22Rv1 (cell line): Measurements from ENCODE around the gene SLC30A5.

Experiments
- H3K27ac ChIP-seq: fragments of 450-650 bp; 2 replicates; pipeline ENCODE4 v1.5.1; 2017
- ZFX ChIP-seq: fragments of 450-650 bp; IDR thresholded peaks from 2 replicates; pipeline ENCODE4 v1.6.1; 2017; ENCODE audit warnings: antibody characterized with exemption, borderline replicate concordance
- TF ChIP-seq, protein P1 (sequence below): fragments of 450-650 bp; IDR thresholded peaks from 2 replicates; pipeline ENCODE4 v1.5.1; 2017; ENCODE audit warnings: mild to moderate bottlenecking

Gene SLC30A5

DNA sequence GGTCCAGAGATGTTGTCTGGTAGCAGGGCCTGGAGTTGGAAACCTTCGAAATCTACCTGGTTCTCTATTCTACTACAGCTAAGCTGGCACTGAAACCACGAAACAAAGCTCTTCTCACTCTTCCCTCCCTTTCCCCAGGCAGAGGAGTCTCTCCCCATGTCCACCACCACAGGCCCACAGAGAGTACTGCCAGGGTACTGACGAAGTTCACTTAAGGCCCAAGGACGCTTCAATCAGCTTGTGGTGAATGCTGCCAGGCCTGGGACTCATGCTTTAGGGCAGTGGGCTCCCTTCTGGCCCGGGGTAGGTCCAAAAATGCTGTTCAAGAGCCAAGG lies 55.8 kb downstream of the SLC30A5 start:
- TF ChIP-seq, protein P1, sequence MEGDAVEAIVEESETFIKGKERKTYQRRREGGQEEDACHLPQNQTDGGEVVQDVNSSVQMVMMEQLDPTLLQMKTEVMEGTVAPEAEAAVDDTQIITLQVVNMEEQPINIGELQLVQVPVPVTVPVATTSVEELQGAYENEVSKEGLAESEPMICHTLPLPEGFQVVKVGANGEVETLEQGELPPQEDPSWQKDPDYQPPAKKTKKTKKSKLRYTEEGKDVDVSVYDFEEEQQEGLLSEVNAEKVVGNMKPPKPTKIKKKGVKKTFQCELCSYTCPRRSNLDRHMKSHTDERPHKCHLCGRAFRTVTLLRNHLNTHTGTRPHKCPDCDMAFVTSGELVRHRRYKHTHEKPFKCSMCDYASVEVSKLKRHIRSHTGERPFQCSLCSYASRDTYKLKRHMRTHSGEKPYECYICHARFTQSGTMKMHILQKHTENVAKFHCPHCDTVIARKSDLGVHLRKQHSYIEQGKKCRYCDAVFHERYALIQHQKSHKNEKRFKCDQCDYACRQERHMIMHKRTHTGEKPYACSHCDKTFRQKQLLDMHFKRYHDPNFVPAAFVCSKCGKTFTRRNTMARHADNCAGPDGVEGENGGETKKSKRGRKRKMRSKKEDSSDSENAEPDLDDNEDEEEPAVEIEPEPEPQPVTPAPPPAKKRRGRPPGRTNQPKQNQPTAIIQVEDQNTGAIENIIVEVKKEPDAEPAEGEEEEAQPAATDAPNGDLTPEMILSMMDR, result no peak
- no peak for TF ChIP-seq ZFX
- H3K27ac ChIP-seq, result no peak overlapping the region

DNA sequence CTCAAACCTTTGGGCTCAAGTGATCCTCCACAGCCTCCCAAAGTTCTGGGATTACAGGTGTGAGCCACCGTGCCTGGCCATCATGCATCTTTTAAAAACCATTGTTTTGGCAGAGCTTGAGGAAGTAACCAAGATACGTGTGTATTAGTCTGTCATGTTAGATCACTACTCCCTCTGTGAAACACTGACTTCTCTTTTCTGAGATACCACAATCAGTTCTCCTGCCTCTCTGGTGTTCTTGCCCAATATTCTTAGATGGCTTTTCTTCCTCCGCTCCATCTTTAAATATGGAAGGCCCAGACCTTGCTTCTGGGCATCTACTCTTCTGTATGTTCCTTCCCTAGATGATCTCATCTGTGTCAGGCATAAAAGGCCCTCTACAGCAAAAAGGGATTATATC lies 58.9 kb downstream of the SLC30A5 start:
- no peak overlapping the region for H3K27ac ChIP-seq
- TF ChIP-seq ZFX, result no peak
- TF ChIP-seq, protein P1, result no peak

DNA sequence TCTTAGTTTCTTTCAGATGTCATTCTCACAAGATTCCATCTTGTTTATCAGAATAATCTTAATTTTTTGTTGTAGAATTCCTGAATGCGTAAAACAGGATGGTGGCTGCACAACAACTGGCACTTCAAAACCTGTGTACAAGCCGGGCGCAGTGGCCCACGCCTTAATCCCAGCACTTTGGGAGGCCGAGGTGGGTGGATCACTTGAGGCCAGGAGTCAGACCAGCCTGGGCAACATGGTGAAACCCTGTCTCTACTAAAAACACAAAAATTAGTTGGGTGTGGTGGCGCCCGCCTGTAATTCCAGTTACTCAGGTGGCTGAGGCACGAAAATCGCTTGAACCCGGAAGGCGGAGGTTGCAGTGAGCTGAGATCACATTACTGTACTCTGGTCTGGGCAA lies 62.6 kb downstream of the SLC30A5 start:
- TF ChIP-seq, protein P1, result no peak
- TF ChIP-seq ZFX, result no peak
- no peak overlapping the region for H3K27ac ChIP-seq

DNA sequence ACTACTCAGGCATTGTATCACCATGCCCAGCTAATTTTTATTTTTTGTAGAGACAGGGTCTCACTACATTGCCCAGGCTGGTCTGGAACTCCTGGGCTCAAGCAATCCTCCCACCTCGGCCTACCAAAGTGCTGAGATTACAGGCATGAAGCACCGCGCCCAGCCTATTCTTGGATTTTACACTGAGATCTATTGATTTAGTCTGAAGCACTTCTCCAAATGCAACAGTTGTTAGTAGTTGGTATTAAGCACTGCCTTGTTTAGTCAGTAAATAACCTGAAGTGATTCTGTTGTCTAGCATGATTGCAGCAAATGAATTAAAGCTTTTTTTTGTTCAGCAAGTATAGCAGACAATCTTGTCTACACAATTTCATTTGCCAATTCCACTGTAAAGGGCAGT lies 64.2 kb downstream of the SLC30A5 start:
- TF ChIP-seq ZFX, result no peak
- TF ChIP-seq, protein P1, result no peak
- H3K27ac ChIP-seq, result 0 out of 2 replicates have a peak overlapping the region, but pooled peaks have one; percentile 2

DNA sequence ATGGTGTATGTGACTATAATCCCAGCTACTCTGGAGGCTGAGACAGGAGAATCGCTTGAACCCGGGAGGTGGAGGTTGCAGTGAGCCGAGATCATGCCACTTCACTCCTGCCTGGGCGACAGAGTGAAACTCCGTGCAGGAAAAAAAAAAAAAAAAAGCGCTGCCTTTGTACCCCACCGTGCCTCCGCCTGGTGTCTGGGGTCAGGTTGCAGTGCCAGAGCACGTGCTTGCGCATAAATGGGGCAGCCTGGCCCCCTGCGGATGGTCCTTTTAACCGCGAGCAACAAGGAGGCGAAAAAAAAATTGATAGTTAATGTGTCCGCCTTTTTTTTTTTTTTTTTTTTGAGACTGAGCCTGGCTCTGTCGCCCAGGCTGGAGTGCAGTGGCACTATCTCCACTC lies 66.8 kb downstream of the SLC30A5 start:
- no peak overlapping the region for H3K27ac ChIP-seq
- TF ChIP-seq, protein P1, result no peak
- no peak for TF ChIP-seq ZFX

DNA sequence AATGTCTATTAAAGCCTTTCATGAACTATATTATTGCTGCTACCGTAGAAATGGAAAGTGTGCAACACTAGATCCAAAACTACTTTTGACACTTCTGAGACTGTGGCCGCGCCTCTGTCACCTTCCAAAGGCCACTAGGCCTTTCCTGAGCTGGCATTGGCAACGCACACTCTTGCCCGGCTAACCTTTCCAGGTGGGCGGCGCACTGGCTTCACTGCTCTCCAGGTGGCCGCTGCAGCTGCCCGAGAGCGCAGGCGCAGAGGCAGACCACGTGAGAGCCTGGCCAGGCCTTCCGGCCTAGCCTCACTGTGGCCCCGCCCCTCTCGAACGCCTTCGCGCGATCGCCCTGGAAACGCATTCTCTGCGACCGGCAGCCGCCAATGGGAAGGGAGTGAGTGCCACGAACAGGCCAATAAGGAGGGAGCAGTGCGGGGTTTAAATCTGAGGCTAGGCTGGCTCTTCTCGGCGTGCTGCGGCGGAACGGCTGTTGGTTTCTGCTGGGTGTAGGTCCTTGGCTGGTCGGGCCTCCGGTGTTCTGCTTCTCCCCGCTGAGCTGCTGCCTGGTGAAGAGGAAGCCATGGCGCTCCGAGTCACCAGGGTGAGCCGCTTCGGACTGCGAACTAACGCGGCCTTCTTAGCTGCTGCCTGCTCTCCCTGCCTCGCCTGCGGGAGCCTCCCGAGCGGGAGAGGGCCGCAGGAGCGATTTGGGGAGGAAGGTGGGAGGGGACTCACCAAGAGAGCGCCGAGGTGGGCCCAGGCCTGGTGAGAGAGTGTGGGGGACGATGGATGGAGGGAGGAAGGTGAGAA lies 73.1 kb downstream of the SLC30A5 start, which contains the start of gene CCNB1:
CCNB1 (plus strand) TSS at position 465 of the 807 bp plus-strand sequence; CDS start at position 578, 113 bp downstream.
- TF ChIP-seq ZFX, result no peak
- TF ChIP-seq, protein P1, result no peak
- H3K27ac ChIP-seq, result peak within 1 kb of the TSS; percentile 82

DNA sequence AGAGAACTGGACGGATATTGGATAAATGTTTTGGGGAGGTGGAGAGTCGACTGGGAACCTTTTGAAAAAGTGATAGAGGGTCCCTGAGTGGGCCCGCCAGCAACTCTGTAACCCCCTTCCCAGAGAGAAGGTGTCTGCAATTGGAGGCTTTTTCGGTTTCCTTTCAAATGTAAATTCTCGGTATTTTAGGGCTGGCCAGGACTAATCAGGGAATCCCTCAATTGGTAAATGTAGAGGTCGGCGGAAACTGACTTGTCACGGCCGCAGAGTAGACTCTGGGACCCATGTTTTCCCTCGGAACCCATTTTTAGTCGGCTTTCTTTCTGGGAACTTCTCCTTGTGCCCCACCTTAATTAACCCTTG lies 73.7 kb downstream of the SLC30A5 start:
- H3K27ac ChIP-seq, result peak overlapping the region; percentile 82
- no peak for TF ChIP-seq ZFX
- TF ChIP-seq, protein P1, result no peak
